Trophoblast cell (in vitro differentiated cells and primary cell): ENCODE data around the gene MAP4K3.
A peak's percentile ranks its signal among the peaks of the same experiment; 100 is the strongest.

Experiments used
- DNase-seq, 2 donors: peaks; one replicate each; pipeline ENCODE4 v3.0.0-alpha.2; 2016
- H2AFZ ChIP-seq: 2 replicates; pipeline ENCODE4 v1.6.1; 2013; ENCODE audit warnings: low read length, moderate library complexity, mild to moderate bottlenecking; ENCODE audit not compliant: insufficient read depth, poor library complexity
- H2AK5ac ChIP-seq: 2 replicates; pipeline ENCODE4 v1.6.1; 2013; ENCODE audit warnings: mild to moderate bottlenecking, low read length
- H2BK120ac ChIP-seq: 2 replicates; pipeline ENCODE4 v1.6.1; 2013; ENCODE audit warnings: low read length, mild to moderate bottlenecking, moderate library complexity; ENCODE audit not compliant: insufficient read depth, poor library complexity
- H2BK12ac ChIP-seq: 2 replicates; pipeline ENCODE4 v1.6.1; 2013; ENCODE audit warnings: mild to moderate bottlenecking, low read length, moderate library complexity
- H2BK5ac ChIP-seq: 2 replicates; pipeline ENCODE4 v1.6.1; 2013; ENCODE audit warnings: low read length, low read depth, moderate library complexity, mild to moderate bottlenecking; ENCODE audit not compliant: poor library complexity
- H3K14ac ChIP-seq: 2 replicates; pipeline ENCODE4 v1.6.1; 2013; ENCODE audit warnings: mild to moderate bottlenecking, low read length
- H3K18ac ChIP-seq: 2 replicates; pipeline ENCODE4 v1.6.1; 2013; ENCODE audit warnings: mild to moderate bottlenecking, low read length
- H3K23ac ChIP-seq: 2 replicates; pipeline ENCODE4 v1.6.1; 2013; ENCODE audit warnings: low read length
- H3K27ac ChIP-seq: 2 replicates; pipeline ENCODE4 v1.5.1; 2013; ENCODE audit warnings: low read depth, mild to moderate bottlenecking, inconsistent platforms, low read length, moderate library complexity
- H3K27me3 ChIP-seq: 2 replicates; pipeline ENCODE4 v1.6.1; 2013; ENCODE audit warnings: inconsistent platforms, mild to moderate bottlenecking, low read length, moderate library complexity; ENCODE audit not compliant: insufficient read depth
- H3K36me3 ChIP-seq, 2 experiments: 1 replicate in 1 of 2; 2 replicates in 1 of 2; pipeline ENCODE4 v1.6.1; 2013; ENCODE audit warnings: low read length in 2 of 2, mild to moderate bottlenecking in 2 of 2, moderate library complexity in 1 of 2; ENCODE audit not compliant: insufficient read depth in 2 of 2, control insufficient read depth in 1 of 2
- H3K4ac ChIP-seq: 2 replicates; pipeline ENCODE4 v1.6.1; 2013; ENCODE audit warnings: low read depth, mild to moderate bottlenecking, low read length, moderate library complexity
- H3K4me1 ChIP-seq, 2 experiments: 1 replicate in 1 of 2; 2 replicates in 1 of 2; pipeline ENCODE4 v1.6.1; 2013; ENCODE audit warnings: low read length in 2 of 2, mild to moderate bottlenecking in 2 of 2, moderate library complexity in 1 of 2; ENCODE audit not compliant: insufficient read depth in 2 of 2, control insufficient read depth in 1 of 2
- H3K4me2 ChIP-seq: 2 replicates; pipeline ENCODE4 v1.6.1; 2013; ENCODE audit warnings: inconsistent platforms, mild to moderate bottlenecking, low read length, moderate library complexity
- H3K4me3 ChIP-seq: 2 replicates; pipeline ENCODE4 v1.5.1; 2013; ENCODE audit warnings: mild to moderate bottlenecking, low read depth, low read length, inconsistent platforms
- H3K79me1 ChIP-seq: one replicate; pipeline ENCODE4 v1.6.1; 2013; ENCODE audit warnings: low read length
- H3K79me2 ChIP-seq: 2 replicates; pipeline ENCODE4 v1.6.1; 2013; ENCODE audit warnings: low read length, mild to moderate bottlenecking; ENCODE audit not compliant: control insufficient read depth, insufficient read depth, poor library complexity
- H3K9ac ChIP-seq: 2 replicates; pipeline ENCODE4 v1.6.1; 2013; ENCODE audit warnings: mild to moderate bottlenecking, low read length
- H3K9me3 ChIP-seq: 2 replicates; pipeline ENCODE4 v1.6.1; 2013; ENCODE audit warnings: low read depth, mild to moderate bottlenecking, control low read depth, inconsistent platforms, low read length; ENCODE audit not compliant: insufficient read depth
- H4K12ac ChIP-seq: 2 replicates; pipeline ENCODE4 v1.6.1; 2013; ENCODE audit warnings: low read depth, mild to moderate bottlenecking, low read length, moderate library complexity
- H4K8ac ChIP-seq: 2 replicates; pipeline ENCODE4 v1.6.1; 2013; ENCODE audit warnings: low read depth, mild to moderate bottlenecking, low read length, moderate library complexity
- H4K91ac ChIP-seq: one replicate; pipeline ENCODE4 v1.6.1; 2013; ENCODE audit warnings: low read depth, mild to moderate bottlenecking, low read length, moderate library complexity
- WGBS: extraction: QIAGEN DNeasy Blood & Tissue Kit; methylation state at CpG from one replicate; pipeline ENCODE4 v1.1.7; 2013; ENCODE audit warnings: missing lambda C conversion rate; ENCODE audit not compliant: insufficient read length, insufficient coverage; ENCODE audit errors: extremely low coverage; 5-methylcytosine and 5-hydroxymethylcytosine counted together

MAP4K3 gene

GRCh38 chr2:39407516-39408296 is 29.4 kb downstream of the MAP4K3 start:
- no CpG with 5 or more reads among the region's 3 CpGs for WGBS

GRCh38 chr2:39405364-39405763 is 31.7 kb downstream of the MAP4K3 start:
- H2BK12ac ChIP-seq, result no peak overlapping the region

More at GRCh38 chr2:39407516-39408296, 29.4 kb downstream of the MAP4K3 start:
- Histone ChIP-seq H2BK5ac (no peak overlapping the region), H3K79me1 (peaks cover 10% of the 10 kb centered on the region), H4K8ac (no peak overlapping the region), H2BK120ac (no peak overlapping the region), H4K12ac (no peak overlapping the region), H3K18ac (peak overlapping the region; percentile 14), H2AFZ (no peak overlapping the region), H3K4me1 (peaks cover 13 to 25% of the 10 kb centered on the region in 2 experiments), H3K4me2 (no peak overlapping the region), H3K9me3 (no peaks in the 10 kb centered on the region), H3K4ac (peak overlapping the region; percentile 43), H3K27me3 (no peaks in the 10 kb centered on the region), H2BK12ac (no peak overlapping the region), H3K14ac (no peak overlapping the region), H3K27ac (no peak overlapping the region), H3K4me3 (no peak overlapping the region), H2AK5ac (no peak overlapping the region), H3K36me3 (peaks cover 0 to 4% of the 10 kb centered on the region in 2 experiments), H3K79me2 (peaks cover 16% of the 10 kb centered on the region), H4K91ac (no peak overlapping the region), H3K9ac (no peak overlapping the region), H3K23ac (no peak overlapping the region)
- DNase-seq, result no peak

DNA sequence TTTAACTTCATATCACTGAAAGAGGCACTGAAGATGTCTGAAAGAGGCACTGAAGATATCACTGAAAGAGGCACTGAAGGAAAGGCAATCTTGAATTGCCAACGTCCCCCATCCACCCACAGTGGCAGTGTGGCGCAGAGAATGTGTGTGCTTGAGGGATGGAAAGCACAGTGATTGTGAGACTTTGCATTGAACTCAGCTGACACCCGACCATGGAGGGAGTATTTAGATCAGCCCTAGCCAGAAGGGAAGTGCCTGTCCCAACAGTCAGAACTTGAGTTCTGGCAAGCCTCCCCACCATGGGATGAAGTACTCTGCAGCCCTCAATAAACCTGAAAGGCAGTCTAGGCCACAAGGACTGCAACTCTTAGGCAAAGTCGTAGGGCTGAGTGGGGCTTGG is 33.8 kb downstream of the MAP4K3 start:
- Histone ChIP-seq H3K4ac (peak overlapping the region; percentile 60), H3K27ac (no peak overlapping the region), H3K36me3 (peaks cover 0 to 4% of the 10 kb centered on the region in 2 experiments), H3K4me2 (no peak overlapping the region), H3K14ac (no peak overlapping the region), H3K23ac (no peak overlapping the region), H4K12ac (no peak overlapping the region), H2AK5ac (no peak overlapping the region), H3K18ac (no peak overlapping the region), H3K79me1 (peaks cover 7% of the 10 kb centered on the region), H3K9ac (no peak overlapping the region), H4K8ac (no peak overlapping the region), H3K4me1 (peaks cover 15 to 25% of the 10 kb centered on the region in 2 experiments), H2AFZ (no peak overlapping the region), H4K91ac (no peak overlapping the region), H2BK12ac (no peak overlapping the region), H2BK120ac (no peak overlapping the region), H2BK5ac (no peak overlapping the region), H3K4me3 (no peak overlapping the region), H3K79me2 (peaks cover 14% of the 10 kb centered on the region), H3K27me3 (no peaks in the 10 kb centered on the region), H3K9me3 (no peaks in the 10 kb centered on the region)
- DNase-seq, result no peak
- no CpG with 5 or more reads among the region's 4 CpGs for WGBS

More at GRCh38 chr2:39405364-39405763, 31.7 kb downstream of the MAP4K3 start:
- Histone ChIP-seq H3K36me3 (peaks cover 0 to 4% of the 10 kb centered on the region in 2 experiments), H3K14ac (no peak overlapping the region), H2AFZ (no peak overlapping the region), H2BK5ac (no peak overlapping the region), H4K91ac (no peak overlapping the region), H3K4ac (peak overlapping the region; percentile 83), H3K9ac (no peak overlapping the region), H3K23ac (no peak overlapping the region), H4K12ac (no peak overlapping the region), H3K27ac (no peak overlapping the region), H3K9me3 (no peaks in the 10 kb centered on the region), H3K79me1 (peaks cover 10% of the 10 kb centered on the region), H2BK120ac (no peak overlapping the region), H3K27me3 (no peaks in the 10 kb centered on the region), H3K18ac (no peak overlapping the region), H2AK5ac (no peak overlapping the region), H3K4me2 (no peak overlapping the region), H3K79me2 (peaks cover 16% of the 10 kb centered on the region), H3K4me3 (no peak overlapping the region), H3K4me1 (peaks cover 13 to 26% of the 10 kb centered on the region in 2 experiments), H4K8ac (no peak overlapping the region)
- DNase-seq, result no peak
- no CpG with 5 or more reads among the region's 4 CpGs for WGBS

- Histone ChIP-seq H3K18ac (no peak overlapping the region), H3K4ac (peak overlapping the region; percentile 68), H3K14ac (no peak overlapping the region), H3K4me2 (no peak overlapping the region), H3K79me1 (peaks cover 5% of the 10 kb centered on the region), H3K9me3 (no peaks in the 10 kb centered on the region), H2BK5ac (no peak overlapping the region), H2BK120ac (no peak overlapping the region), H2AK5ac (no peak overlapping the region), H3K27ac (no peak overlapping the region), H2AFZ (no peak overlapping the region), H4K8ac (no peak overlapping the region), H3K36me3 (peaks cover 0 to 4% of the 10 kb centered on the region in 2 experiments), H4K91ac (no peak overlapping the region), H3K4me3 (no peak overlapping the region), H3K9ac (no peak overlapping the region), H3K79me2 (peaks cover 14% of the 10 kb centered on the region), H3K27me3 (no peaks in the 10 kb centered on the region), H3K4me1 (peaks cover 12 to 18% of the 10 kb centered on the region in 2 experiments), H3K23ac (no peak overlapping the region), H4K12ac (no peak overlapping the region), H2BK12ac (no peak overlapping the region)
- WGBS, result no CpG with 5 or more reads among the region's 8 CpGs
- DNase-seq, result no peak
These were observed 35.8 kb downstream of the MAP4K3 start for GRCh38 chr2:39401319-39401718.
